H9 (cell line): ENCODE measurements around the gene SPRTN. TPM values are rescaled to one million over a fixed set of nuclear protein-coding genes. Genes with fewer than 3 reads are reported as not detected.

ENCODE experiments used
- DNase-seq: peaks from one replicate; pipeline ENCODE4 v3.0.0-alpha.2; 2017
- H2AFZ ChIP-seq: one replicate; pipeline ENCODE4 v1.6.1; 2013; ENCODE audit warnings: mild to moderate bottlenecking, low read length, control low read depth, moderate library complexity
- H2AK5ac ChIP-seq: 2 replicates; pipeline ENCODE4 v1.6.1; 2013; ENCODE audit warnings: low read length, control low read depth, mixed read lengths; ENCODE audit not compliant: insufficient read length
- H2BK120ac ChIP-seq: one replicate; pipeline ENCODE4 v1.6.1; 2013; ENCODE audit warnings: low read depth, mild to moderate bottlenecking, low read length, control low read depth, inconsistent platforms; ENCODE audit not compliant: poor library complexity, severe bottlenecking
- H2BK12ac ChIP-seq: 2 replicates; pipeline ENCODE4 v1.6.1; 2013; ENCODE audit warnings: low read length, control low read depth, mixed read lengths, low read depth; ENCODE audit not compliant: insufficient read length
- H2BK15ac ChIP-seq: 2 replicates; pipeline ENCODE4 v1.6.1; 2013; ENCODE audit warnings: low read depth, low read length, control low read depth
- H2BK20ac ChIP-seq: one replicate; pipeline ENCODE4 v1.6.1; 2013; ENCODE audit warnings: low read depth, mild to moderate bottlenecking, low read length, control low read depth, inconsistent platforms; ENCODE audit not compliant: poor library complexity, severe bottlenecking
- H2BK5ac ChIP-seq: 2 replicates; pipeline ENCODE4 v1.6.1; 2013; ENCODE audit warnings: low read length, control low read depth, mixed read lengths; ENCODE audit not compliant: insufficient read length
- H3K14ac ChIP-seq: 2 replicates; pipeline ENCODE4 v1.6.1; 2013; ENCODE audit warnings: low read length, control low read depth; ENCODE audit not compliant: insufficient read depth
- H3K18ac ChIP-seq: 2 replicates; pipeline ENCODE4 v1.6.1; 2013; ENCODE audit warnings: low read depth, mild to moderate bottlenecking, mixed read lengths, low read length, control low read depth; ENCODE audit not compliant: insufficient read length
- H3K23ac ChIP-seq: 2 replicates; pipeline ENCODE4 v1.6.1; 2013; ENCODE audit warnings: low read length, control low read depth, mixed read lengths, low read depth; ENCODE audit not compliant: insufficient read length
- H3K23me2 ChIP-seq: 2 replicates; pipeline ENCODE4 v1.6.1; 2013; ENCODE audit warnings: low read depth, mild to moderate bottlenecking, mixed read lengths, low read length, control low read depth; ENCODE audit not compliant: insufficient read length, poor library complexity, severe bottlenecking
- H3K27ac ChIP-seq: 2 replicates; pipeline ENCODE4 v1.5.1; 2013; ENCODE audit warnings: low read length, control low read depth, mixed read lengths, low read depth; ENCODE audit not compliant: insufficient read length
- H3K27me3 ChIP-seq: 2 replicates; pipeline ENCODE4 v1.6.1; 2013; ENCODE audit warnings: low read length, control low read depth, inconsistent platforms; ENCODE audit not compliant: insufficient read depth
- H3K4ac ChIP-seq: 2 replicates; pipeline ENCODE4 v1.6.1; 2013; ENCODE audit warnings: low read depth, mild to moderate bottlenecking, control low read depth, inconsistent platforms, low read length, moderate library complexity
- H3K4me1 ChIP-seq: 2 replicates; pipeline ENCODE4 v1.6.1; 2013; ENCODE audit warnings: low read length, control low read depth, inconsistent platforms; ENCODE audit not compliant: insufficient read depth
- H3K4me2 ChIP-seq: 2 replicates; pipeline ENCODE4 v1.6.1; 2013; ENCODE audit warnings: low read length, control low read depth, mixed read lengths; ENCODE audit not compliant: insufficient read length, insufficient read depth
- H3K56ac ChIP-seq: 2 replicates; pipeline ENCODE4 v1.6.1; 2013; ENCODE audit warnings: low read depth, mild to moderate bottlenecking, mixed read lengths, low read length, control low read depth; ENCODE audit not compliant: insufficient read length
- H3K79me1 ChIP-seq: 2 replicates; pipeline ENCODE4 v1.6.1; 2013; ENCODE audit warnings: low read depth, mild to moderate bottlenecking, moderate library complexity, low read length, control low read depth, inconsistent platforms; ENCODE audit not compliant: insufficient read depth, poor library complexity, severe bottlenecking
- H3K79me2 ChIP-seq: 2 replicates; pipeline ENCODE4 v1.6.1; 2013; ENCODE audit warnings: low read length, control low read depth, inconsistent platforms; ENCODE audit not compliant: insufficient read depth
- H3K9ac ChIP-seq: 2 replicates; pipeline ENCODE4 v1.6.1; 2013; ENCODE audit warnings: low read length, control low read depth, mixed read lengths; ENCODE audit not compliant: insufficient read length; ENCODE audit errors: extremely low read depth
- H3K9me3 ChIP-seq: one replicate; pipeline ENCODE4 v1.6.1; 2013; ENCODE audit warnings: low read depth, low read length, inconsistent platforms; ENCODE audit not compliant: control insufficient read depth
- H3T11ph ChIP-seq: one replicate; pipeline ENCODE4 v1.6.1; 2013; ENCODE audit warnings: mild to moderate bottlenecking, low read length, control low read depth, inconsistent platforms
- H4K20me1 ChIP-seq: one replicate; pipeline ENCODE4 v1.6.1; 2013; ENCODE audit not compliant: control insufficient read depth, insufficient read length, insufficient read depth
- H4K5ac ChIP-seq: 2 replicates; pipeline ENCODE4 v1.6.1; 2013; ENCODE audit warnings: low read depth, mild to moderate bottlenecking, mixed read lengths, low read length, control low read depth; ENCODE audit not compliant: insufficient read length
- H4K8ac ChIP-seq: replicated peaks from 2 replicates; pipeline ENCODE4 v1.6.1; 2013; ENCODE audit warnings: low read length, control low read depth, mixed read lengths, low read depth; ENCODE audit not compliant: insufficient read length
- H4K91ac ChIP-seq: 2 replicates; pipeline ENCODE4 v1.6.1; 2013; ENCODE audit warnings: low read depth, mild to moderate bottlenecking, moderate library complexity, mixed read lengths, low read length, control low read depth; ENCODE audit not compliant: insufficient read length
- H3K27ac Mint-ChIP-seq, 3 experiments: 2 replicates in 2 of 3; 3 replicates in 1 of 3; pipeline ENCODE4 v1.8.0; 2020 to 2021; ENCODE audit warnings: mixed read lengths in 3 of 3, mild to moderate bottlenecking in 1 of 3, moderate library complexity in 1 of 3
- H3K27me3 Mint-ChIP-seq: 2 replicates; pipeline ENCODE4 v1.8.0; 2021; ENCODE audit warnings: low read depth, mild to moderate bottlenecking, moderate library complexity, mixed read lengths
- H3K36me3 Mint-ChIP-seq, 3 experiments: 2 replicates in 2 of 3; 3 replicates in 1 of 3; pipeline ENCODE4 v1.8.0; 2020 to 2021; ENCODE audit warnings: low read depth in 3 of 3, mixed read lengths in 3 of 3; ENCODE audit not compliant: insufficient read depth in 1 of 3
- H3K4me1 Mint-ChIP-seq, 2 experiments: 2 replicates each; pipeline ENCODE4 v1.8.0; 2020; ENCODE audit warnings: mixed read lengths in 2 of 2
- H3K4me3 Mint-ChIP-seq, 2 experiments: 2 replicates in 1 of 2; 3 replicates in 1 of 2; pipeline ENCODE4 v1.8.0; 2020 to 2021; ENCODE audit warnings: mild to moderate bottlenecking in 2 of 2, mixed read lengths in 2 of 2, moderate library complexity in 1 of 2
- H3K9me3 Mint-ChIP-seq, 2 experiments: 2 replicates in 1 of 2; 3 replicates in 1 of 2; pipeline ENCODE4 v1.8.0; 2020; ENCODE audit warnings: mild to moderate bottlenecking in 2 of 2, mixed read lengths in 2 of 2, moderate library complexity in 1 of 2
- WGBS: extraction: QIAGEN DNeasy Blood & Tissue Kit; methylation state at CpG from one replicate; pipeline ENCODE4 v1.1.7; 2013; ENCODE audit warnings: missing lambda C conversion rate, low lambda C conversion rate, mixed read lengths; ENCODE audit not compliant: insufficient read length; ENCODE audit errors: extremely low coverage; 5-methylcytosine and 5-hydroxymethylcytosine counted together
- total RNA-seq: library from RNA; stranded (reverse); gene quantifications from 2 replicates; pipeline ENCODE4 v1.2.1, GENCODE V29; 2021
- TF ChIP-seq, protein P1 (sequence below): fragments of 200-600 bp; sonication (generic); conservative IDR thresholded peaks from 3 replicates; pipeline ENCODE4 v1.8.0; 2021; ENCODE audit warnings: antibody characterized with exemption, mild to moderate bottlenecking

The SPRTN gene
- total RNA-seq, 1 experiment from 2014 or later = 14.8 TPM

DNA sequence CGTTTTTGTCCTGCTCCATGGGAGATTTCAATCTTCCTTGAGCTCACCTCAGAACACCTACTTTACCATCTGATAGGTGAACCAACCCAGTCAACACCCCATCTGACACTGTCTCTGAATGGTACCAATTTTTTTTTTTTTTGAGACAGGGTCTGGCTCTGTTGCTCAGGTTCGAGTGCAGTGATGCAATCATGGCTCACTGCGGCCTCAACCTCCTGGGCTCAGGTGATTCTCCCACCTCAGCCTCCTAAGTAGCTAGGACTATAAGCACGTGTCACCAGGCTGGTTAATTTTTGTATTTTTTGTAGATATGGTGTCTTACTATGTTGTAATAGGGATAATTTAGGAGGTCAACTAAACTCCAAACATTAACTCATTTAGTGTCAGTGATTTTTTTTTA, 36.3 kb downstream of the SPRTN start:
- no peak overlapping the region for H2AK5ac ChIP-seq
- WGBS = no CpG with 5 or more reads among the region's 4 CpGs
- no peaks in the 10 kb centered on the region for H3K79me1 ChIP-seq
- no peak overlapping the region for H3K14ac ChIP-seq
- no peak overlapping the region for H2BK120ac ChIP-seq
- H4K5ac ChIP-seq = no peak overlapping the region
- Mint-ChIP-seq H3K9me3 (no peaks in the 10 kb centered on the region), H3K4me1 (peaks cover 7 to 11% of the 10 kb centered on the region in 2 experiments), H3K27ac (no peak overlapping the region), H3K27me3 (no peaks in the 10 kb centered on the region), H3K36me3 (no peaks in the 10 kb centered on the region), H3K4me3 (no peak overlapping the region)
- H4K20me1 ChIP-seq = no peaks in the 10 kb centered on the region
- H2AFZ ChIP-seq = no peak overlapping the region
- no peak overlapping the region for H3K4ac ChIP-seq
- no peak overlapping the region for H4K91ac ChIP-seq
- no peak overlapping the region for H2BK12ac ChIP-seq
- H3K9ac ChIP-seq = no peak overlapping the region
- no peak overlapping the region for H3K18ac ChIP-seq
- no peak overlapping the region for H3K27ac ChIP-seq
- H2BK5ac ChIP-seq = no peak overlapping the region
- no peak overlapping the region for H2BK15ac ChIP-seq
- TF ChIP-seq, protein P1, sequence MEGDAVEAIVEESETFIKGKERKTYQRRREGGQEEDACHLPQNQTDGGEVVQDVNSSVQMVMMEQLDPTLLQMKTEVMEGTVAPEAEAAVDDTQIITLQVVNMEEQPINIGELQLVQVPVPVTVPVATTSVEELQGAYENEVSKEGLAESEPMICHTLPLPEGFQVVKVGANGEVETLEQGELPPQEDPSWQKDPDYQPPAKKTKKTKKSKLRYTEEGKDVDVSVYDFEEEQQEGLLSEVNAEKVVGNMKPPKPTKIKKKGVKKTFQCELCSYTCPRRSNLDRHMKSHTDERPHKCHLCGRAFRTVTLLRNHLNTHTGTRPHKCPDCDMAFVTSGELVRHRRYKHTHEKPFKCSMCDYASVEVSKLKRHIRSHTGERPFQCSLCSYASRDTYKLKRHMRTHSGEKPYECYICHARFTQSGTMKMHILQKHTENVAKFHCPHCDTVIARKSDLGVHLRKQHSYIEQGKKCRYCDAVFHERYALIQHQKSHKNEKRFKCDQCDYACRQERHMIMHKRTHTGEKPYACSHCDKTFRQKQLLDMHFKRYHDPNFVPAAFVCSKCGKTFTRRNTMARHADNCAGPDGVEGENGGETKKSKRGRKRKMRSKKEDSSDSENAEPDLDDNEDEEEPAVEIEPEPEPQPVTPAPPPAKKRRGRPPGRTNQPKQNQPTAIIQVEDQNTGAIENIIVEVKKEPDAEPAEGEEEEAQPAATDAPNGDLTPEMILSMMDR = no peak
- no peak overlapping the region for H2BK20ac ChIP-seq
- no peaks in the 10 kb centered on the region for H3K4me1 ChIP-seq
- no peaks in the 10 kb centered on the region for H3K23me2 ChIP-seq
- no peak for DNase-seq
- H3K23ac ChIP-seq = no peak overlapping the region
- no peak overlapping the region for H4K8ac ChIP-seq
- H3K56ac ChIP-seq = no peak overlapping the region
- H3K9me3 ChIP-seq = no peaks in the 10 kb centered on the region
- no peaks in the 10 kb centered on the region for H3K79me2 ChIP-seq
- H3K27me3 ChIP-seq = no peaks in the 10 kb centered on the region
- no peak overlapping the region for H3K4me2 ChIP-seq
- no peak overlapping the region for H3T11ph ChIP-seq
